ENCODE data around the gene GSTA2. TPM values are rescaled to one million over a fixed set of nuclear protein-coding genes. Genes with fewer than 3 reads are reported as not detected.

Gene GSTA2
- total RNA-seq, 1 donor from 2014 or later = not detected

DNA sequence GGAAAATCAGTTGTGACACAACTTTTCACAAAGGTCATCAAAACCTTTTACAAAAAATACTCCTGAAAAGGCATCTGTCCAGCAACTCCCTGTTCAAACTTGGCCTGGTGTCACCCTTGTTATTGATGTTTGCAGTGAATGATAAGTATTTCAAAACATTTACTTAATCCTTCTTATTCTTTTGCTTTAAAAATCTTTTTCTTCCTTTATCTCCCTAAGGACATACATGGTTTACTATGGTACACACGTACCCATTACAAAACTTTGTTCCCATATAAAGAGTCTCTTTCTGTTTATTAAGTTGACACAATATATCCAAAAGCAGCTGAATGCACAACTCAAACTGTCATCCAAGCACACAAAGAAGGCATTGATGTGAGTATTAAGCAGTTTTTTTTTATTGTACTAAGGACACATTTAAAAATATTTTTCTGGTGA is 17.5 kb downstream of the GSTA2 start:
- Mint-ChIP-seq H3K4me1 (no peaks in the 10 kb centered on the region), H3K4me3 (no peak overlapping the region), H3K27me3 (peaks cover 19% of the 10 kb centered on the region), H3K9me3 (peaks cover under 1% of the 10 kb centered on the region), H3K36me3 (ENCODE audit: low read depth) (no peaks in the 10 kb centered on the region), H3K27ac (no peak overlapping the region)
- DNase-seq (no peak), ATAC-seq (ENCODE audit: low read depth) (no peak)
- ChIA-PET CTCF (no interaction called here), POLR2A (no interaction called here)
- no peak for TF ChIP-seq CTCF (IDR thresholded peaks at IDR 0.05)
- intact Hi-C loops (cut with micrococcal nuclease) = no loop called here

- DNase-seq (no peak), ATAC-seq (ENCODE audit: low read depth) (no peak)
- no peak overlapping the region for H3K27ac Mint-ChIP-seq
- intact Hi-C loops (cut with micrococcal nuclease) = no loop called here
- no peaks in the 10 kb centered on the region for H3K4me1 Mint-ChIP-seq
- peaks cover 15% of the 10 kb centered on the region for H3K27me3 Mint-ChIP-seq
- CTCF ChIA-PET = no interaction called here
- peaks cover 6% of the 10 kb centered on the region for H3K9me3 Mint-ChIP-seq
- POLR2A ChIA-PET = no interaction called here
- no peak for TF ChIP-seq CTCF (IDR thresholded peaks at IDR 0.05)
- no peak overlapping the region for H3K4me3 Mint-ChIP-seq
- no peaks in the 10 kb centered on the region for H3K36me3 Mint-ChIP-seq (ENCODE audit: low read depth)
Measured at GRCh38 chr6:52741872-52742271, 21.4 kb downstream of the GSTA2 start.

GRCh38 chr6:52739627-52740026 is 23.6 kb downstream of the GSTA2 start:
- Mint-ChIP-seq H3K9me3 (peaks cover 6% of the 10 kb centered on the region), H3K36me3 (ENCODE audit: low read depth) (no peaks in the 10 kb centered on the region), H3K27me3 (peaks cover 10% of the 10 kb centered on the region), H3K4me1 (no peaks in the 10 kb centered on the region), H3K4me3 (no peak overlapping the region), H3K27ac (no peak overlapping the region)
- intact Hi-C loops (cut with micrococcal nuclease) = no loop called here
- CTCF ChIA-PET = no interaction called here
- POLR2A ChIA-PET = no interaction called here
- ATAC-seq (ENCODE audit: low read depth) (no peak), DNase-seq (no peak)
- TF ChIP-seq CTCF (IDR thresholded peaks at IDR 0.05) = no peak

DNA sequence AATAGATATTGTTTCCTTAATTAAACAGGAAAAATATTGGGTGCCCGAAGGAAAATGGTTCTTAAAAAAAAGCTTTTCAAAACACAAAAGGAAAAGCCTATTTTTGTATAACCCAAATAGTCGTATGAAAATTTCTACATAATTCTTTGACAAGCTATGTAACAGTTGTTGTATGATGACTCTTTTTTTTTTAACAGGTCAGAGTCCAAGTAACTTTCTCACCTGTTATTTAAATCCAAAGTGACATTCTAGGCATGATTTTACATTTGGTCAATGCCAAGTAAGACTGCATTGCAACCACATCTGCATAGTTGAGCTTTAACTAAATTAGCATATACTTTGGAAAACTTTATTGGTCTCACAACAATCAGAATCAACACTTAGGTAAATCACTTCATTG is 24.1 kb downstream of the GSTA2 start:
- Mint-ChIP-seq H3K9me3 (peaks cover 6% of the 10 kb centered on the region), H3K36me3 (ENCODE audit: low read depth) (no peaks in the 10 kb centered on the region), H3K27ac (no peak overlapping the region), H3K4me3 (no peak overlapping the region), H3K27me3 (peaks cover 8% of the 10 kb centered on the region), H3K4me1 (no peaks in the 10 kb centered on the region)
- ATAC-seq (ENCODE audit: low read depth) (no peak), DNase-seq (no peak)
- ChIA-PET POLR2A (no interaction called here), CTCF (no interaction called here)
- intact Hi-C loops (cut with micrococcal nuclease) = no loop called here
- TF ChIP-seq CTCF (IDR thresholded peaks at IDR 0.05) = no peak

DNA sequence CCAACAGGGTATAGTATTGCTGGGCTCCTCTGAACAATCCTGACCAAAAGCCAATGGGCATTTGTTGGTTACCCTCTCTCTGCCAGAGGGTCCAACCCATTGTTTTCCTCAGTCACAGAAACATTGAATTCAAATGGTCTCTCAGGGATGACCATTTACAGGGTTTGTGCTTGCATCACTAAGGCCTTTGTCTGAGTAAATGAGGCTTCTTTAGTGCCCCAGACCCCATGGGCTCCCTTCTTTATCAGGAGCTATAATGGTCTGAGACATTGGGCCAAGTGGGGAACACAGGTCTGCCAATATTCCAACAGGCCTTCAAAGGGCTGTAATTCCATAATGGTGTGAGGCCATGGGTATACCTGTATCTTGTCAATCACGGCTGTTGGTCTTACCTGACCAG is 27.1 kb downstream of the GSTA2 start:
- ATAC-seq (ENCODE audit: low read depth) = no peak
- intact Hi-C loops (cut with micrococcal nuclease) = no loop called here
- ChIA-PET CTCF (no interaction called here), POLR2A (no interaction called here)
- no peak overlapping the region for H3K4me3 Mint-ChIP-seq
- no peak for DNase-seq
- no peak overlapping the region for H3K27ac Mint-ChIP-seq
- peaks cover 6% of the 10 kb centered on the region for H3K9me3 Mint-ChIP-seq
- H3K4me1 Mint-ChIP-seq = no peaks in the 10 kb centered on the region
- no peak for TF ChIP-seq CTCF (IDR thresholded peaks at IDR 0.05)
- no peaks in the 10 kb centered on the region for H3K36me3 Mint-ChIP-seq (ENCODE audit: low read depth)
- no peaks in the 10 kb centered on the region for H3K27me3 Mint-ChIP-seq
